ENCODE data around the gene ISYNA1. TPM values are rescaled to one million over a fixed set of nuclear protein-coding genes. Genes with fewer than 3 reads are reported as not detected.

Gene ISYNA1
- total and polyA plus RNA-seq, 10 of the 15 experiments (the other 5 are each of a cell fraction or from before 2014, with no cell fraction given): 1.9 to 37.0 (median 9.1) TPM

DNA sequence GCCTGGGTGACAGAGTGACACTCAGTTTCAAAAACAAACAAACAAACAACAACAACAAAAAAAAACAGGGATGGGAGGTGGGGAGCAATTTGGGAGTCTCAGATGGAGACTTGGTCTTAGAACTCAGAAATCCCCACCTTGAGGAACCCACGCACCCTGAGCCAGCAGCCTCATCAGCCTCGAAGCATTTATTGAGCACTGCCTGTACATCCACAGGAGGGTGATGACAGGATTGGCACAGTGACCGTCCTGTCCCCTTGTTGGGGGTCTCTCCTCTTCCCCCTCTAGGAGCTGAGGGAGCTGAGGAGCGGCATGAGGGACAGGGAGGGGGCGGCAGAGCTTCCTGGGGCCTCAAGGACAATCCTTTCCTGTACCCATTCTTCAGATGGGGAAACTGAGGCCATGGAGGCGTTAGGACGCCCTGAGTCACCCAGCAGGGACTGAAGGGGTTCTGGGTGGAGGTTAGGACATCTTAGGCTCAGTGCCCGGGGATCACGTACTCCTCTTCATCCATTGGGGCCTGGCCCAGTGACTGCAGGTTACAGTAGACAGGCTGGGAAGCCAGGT is 46.3 kb downstream of the ISYNA1 start:
- Histone ChIP-seq H3K27me3 (replicated peaks in 1 of 2; ENCODE audit: control insufficient read depth in 2 of 2, insufficient read depth in 2 of 2, low read length in 1 of 2) (peaks cover 0 to 3% of the 10 kb centered on the region in 2 experiments; a peak in 3 of 4 replicates), H3K27ac (ENCODE audit: control insufficient read depth, insufficient read depth) (no peak overlapping the region), H4K20me1 (ENCODE audit: control insufficient read depth, insufficient read depth) (no peaks in the 10 kb centered on the region), H3K36me3 (ENCODE audit: control insufficient read depth in 2 of 2, insufficient read depth in 2 of 2, low read length in 1 of 2) (no peaks in the 10 kb centered on the region), H2AFZ (ENCODE audit: control insufficient read depth, low read depth, low read length) (no peak overlapping the region), H3K4me3 (no peak overlapping the region), H3K79me2 (ENCODE audit: control insufficient read depth, insufficient read depth, low read length) (no peaks in the 10 kb centered on the region), H3K9ac (ENCODE audit: control insufficient read depth, insufficient read depth, low read length) (no peak overlapping the region), H3K9me3 (replicated peaks; ENCODE audit: control insufficient read depth, insufficient read depth, low read length) (no peaks in the 10 kb centered on the region; the same call in 2 of the 3 replicates), H3K4me2 (ENCODE audit: control insufficient read depth, insufficient read depth) (no peak overlapping the region), H3K4me1 (ENCODE audit: control insufficient read depth, insufficient read depth, low read length) (peaks cover 24% of the 10 kb centered on the region)
- TF ChIP-seq BMI1 (IDR thresholded peaks at IDR 0.05; ENCODE audit: borderline replicate concordance) (no peak), TCF7 (IDR thresholded peaks at IDR 0.05; ENCODE audit: borderline replicate concordance) (no peak), KLF5 (IDR thresholded peaks at IDR 0.05; ENCODE audit: partially characterized antibody) (no peak), ZNF384 (IDR thresholded peaks at IDR 0.05; ENCODE audit: borderline replicate concordance, low read depth, low read length) (no peak), IKZF2 (IDR thresholded peaks at IDR 0.05) (no peak), PAX8 (IDR thresholded peaks at IDR 0.05) (no peak), RFX5 (IDR thresholded peaks at IDR 0.05; ENCODE audit: low read depth, low read length) (no peak), RAD21 (IDR thresholded peaks at IDR 0.05; ENCODE audit: insufficient read depth, low read depth, low read length) (no peak), POLR2AphosphoS2 (IDR thresholded peaks at IDR 0.05; ENCODE audit: low read depth, low read length) (no peak), CREM (IDR thresholded peaks at IDR 0.05; ENCODE audit: low read depth) (no peak), SUZ12 (IDR thresholded peaks at IDR 0.05; ENCODE audit: unreplicated experiment) (no peak), NFXL1 (IDR thresholded peaks at IDR 0.05; ENCODE audit: borderline replicate concordance) (no peak), KAT2A (conservative IDR thresholded peaks at IDR 0.05; ENCODE audit: control insufficient read depth, low read depth, low read length) (no peak), SRF (IDR thresholded peaks at IDR 0.05; ENCODE audit: low read depth in 2 of 2, low read length in 2 of 2) (no peak), ZBED1 (IDR thresholded peaks at IDR 0.05; ENCODE audit: borderline replicate concordance) (no peak)
- TF ChIP-seq, protein P1, sequence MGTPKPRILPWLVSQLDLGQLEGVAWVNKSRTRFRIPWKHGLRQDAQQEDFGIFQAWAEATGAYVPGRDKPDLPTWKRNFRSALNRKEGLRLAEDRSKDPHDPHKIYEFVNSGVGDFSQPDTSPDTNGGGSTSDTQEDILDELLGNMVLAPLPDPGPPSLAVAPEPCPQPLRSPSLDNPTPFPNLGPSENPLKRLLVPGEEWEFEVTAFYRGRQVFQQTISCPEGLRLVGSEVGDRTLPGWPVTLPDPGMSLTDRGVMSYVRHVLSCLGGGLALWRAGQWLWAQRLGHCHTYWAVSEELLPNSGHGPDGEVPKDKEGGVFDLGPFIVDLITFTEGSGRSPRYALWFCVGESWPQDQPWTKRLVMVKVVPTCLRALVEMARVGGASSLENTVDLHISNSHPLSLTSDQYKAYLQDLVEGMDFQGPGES (IDR thresholded peaks at IDR 0.05): no peak
- TF ChIP-seq, protein P2, sequence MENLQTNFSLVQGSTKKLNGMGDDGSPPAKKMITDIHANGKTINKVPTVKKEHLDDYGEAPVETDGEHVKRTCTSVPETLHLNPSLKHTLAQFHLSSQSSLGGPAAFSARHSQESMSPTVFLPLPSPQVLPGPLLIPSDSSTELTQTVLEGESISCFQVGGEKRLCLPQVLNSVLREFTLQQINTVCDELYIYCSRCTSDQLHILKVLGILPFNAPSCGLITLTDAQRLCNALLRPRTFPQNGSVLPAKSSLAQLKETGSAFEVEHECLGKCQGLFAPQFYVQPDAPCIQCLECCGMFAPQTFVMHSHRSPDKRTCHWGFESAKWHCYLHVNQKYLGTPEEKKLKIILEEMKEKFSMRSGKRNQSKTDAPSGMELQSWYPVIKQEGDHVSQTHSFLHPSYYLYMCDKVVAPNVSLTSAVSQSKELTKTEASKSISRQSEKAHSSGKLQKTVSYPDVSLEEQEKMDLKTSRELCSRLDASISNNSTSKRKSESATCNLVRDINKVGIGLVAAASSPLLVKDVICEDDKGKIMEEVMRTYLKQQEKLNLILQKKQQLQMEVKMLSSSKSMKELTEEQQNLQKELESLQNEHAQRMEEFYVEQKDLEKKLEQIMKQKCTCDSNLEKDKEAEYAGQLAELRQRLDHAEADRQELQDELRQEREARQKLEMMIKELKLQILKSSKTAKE (IDR thresholded peaks at IDR 0.05; ENCODE audit: low read depth, poor library complexity, severe bottlenecking): no peak
- TF ChIP-seq, protein P3, sequence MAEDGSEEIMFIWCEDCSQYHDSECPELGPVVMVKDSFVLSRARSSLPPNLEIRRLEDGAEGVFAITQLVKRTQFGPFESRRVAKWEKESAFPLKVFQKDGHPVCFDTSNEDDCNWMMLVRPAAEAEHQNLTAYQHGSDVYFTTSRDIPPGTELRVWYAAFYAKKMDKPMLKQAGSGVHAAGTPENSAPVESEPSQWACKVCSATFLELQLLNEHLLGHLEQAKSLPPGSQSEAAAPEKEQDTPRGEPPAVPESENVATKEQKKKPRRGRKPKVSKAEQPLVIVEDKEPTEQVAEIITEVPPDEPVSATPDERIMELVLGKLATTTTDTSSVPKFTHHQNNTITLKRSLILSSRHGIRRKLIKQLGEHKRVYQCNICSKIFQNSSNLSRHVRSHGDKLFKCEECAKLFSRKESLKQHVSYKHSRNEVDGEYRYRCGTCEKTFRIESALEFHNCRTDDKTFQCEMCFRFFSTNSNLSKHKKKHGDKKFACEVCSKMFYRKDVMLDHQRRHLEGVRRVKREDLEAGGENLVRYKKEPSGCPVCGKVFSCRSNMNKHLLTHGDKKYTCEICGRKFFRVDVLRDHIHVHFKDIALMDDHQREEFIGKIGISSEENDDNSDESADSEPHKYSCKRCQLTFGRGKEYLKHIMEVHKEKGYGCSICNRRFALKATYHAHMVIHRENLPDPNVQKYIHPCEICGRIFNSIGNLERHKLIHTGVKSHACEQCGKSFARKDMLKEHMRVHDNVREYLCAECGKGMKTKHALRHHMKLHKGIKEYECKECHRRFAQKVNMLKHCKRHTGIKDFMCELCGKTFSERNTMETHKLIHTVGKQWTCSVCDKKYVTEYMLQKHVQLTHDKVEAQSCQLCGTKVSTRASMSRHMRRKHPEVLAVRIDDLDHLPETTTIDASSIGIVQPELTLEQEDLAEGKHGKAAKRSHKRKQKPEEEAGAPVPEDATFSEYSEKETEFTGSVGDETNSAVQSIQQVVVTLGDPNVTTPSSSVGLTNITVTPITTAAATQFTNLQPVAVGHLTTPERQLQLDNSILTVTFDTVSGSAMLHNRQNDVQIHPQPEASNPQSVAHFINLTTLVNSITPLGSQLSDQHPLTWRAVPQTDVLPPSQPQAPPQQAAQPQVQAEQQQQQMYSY (CRISPR knock-in tag; IDR thresholded peaks at IDR 0.05): no peak
- ATAC-seq (no peak), DNase-seq (ENCODE audit: low read depth, low spot score) (no peak), FAIRE-seq (no peak)
- ChIA-PET SMC1A (ENCODE audit: uncharacterized antibody, unreplicated experiment) (interaction anchor here (0.7 to 1.1 kb wide), 3 partner anchors 8 to 53 kb away, joined by 3 read pairs; no protein-coding TSS in a partner anchor), POLR2A (interaction anchor here (0.9 to 2.0 kb wide), 2 partner anchors 23 to 26 kb away, joined by 3 to 9 read pairs; no protein-coding TSS in a partner anchor), RAD21 (ENCODE audit: unreplicated experiment) (interaction anchor here (1.9 to 5.5 kb wide), 3 partner anchors 10 to 25 kb away, joined by 4 to 63 read pairs (median 9); no protein-coding TSS in a partner anchor), CTCF (interaction anchor here (1.7 to 9.4 kb wide), 6 partner anchors 8 to 112 kb away, joined by 7 to 144 read pairs (median 47); partner anchors contain the start of gene LRRC25)
- BruUV-seq (replicated peaks): no TSS peak
- in situ Hi-C loops (cut with MboI): no loop called here
- 82% methylated on average over 6 of the region's 9 CpGs for WGBS (ENCODE audit: insufficient coverage, insufficient replicate concordance, low lambda C conversion rate, missing lambda C conversion rate)
- intact Hi-C loops (cut with micrococcal nuclease; ENCODE audit: unreplicated experiment): no loop called here
